Measurements from ENCODE around the gene LMO3. TPM values are rescaled to one million over a fixed set of nuclear protein-coding genes. Genes with fewer than 3 reads are reported as not detected.

The LMO3 gene
- 10 to 100 TPM; 45.4 to 49.5 TPM for total RNA-seq

GRCh38 chr12:16606117-16606200 lies at the start of gene LMO3:
Gene LMO3 (minus strand): TSS chr12:16606162. CDS start chr12:16600860, 5,302 bp downstream.
- Histone ChIP-seq H3K4me1 (ENCODE audit: control insufficient read depth in 1 of 2, low read depth in 2 of 2) (peaks cover 2 to 34% of the 10 kb centered on the region in 2 donors), H3K27ac (peak within 1 kb of the TSS; percentile 85 to 88), H3K36me3 (no peaks in the 10 kb centered on the region), H3K27me3 (replicated peaks; ENCODE audit: insufficient read depth) (no peaks in the 10 kb centered on the region), H3K9me3 (no peaks in the 10 kb centered on the region), H3K4me3 (peak within 1 kb of the TSS; percentile 79)
- no peak for ATAC-seq (ENCODE audit: insufficient number of reproducible peaks, low FRiP score, low read depth)
- TF ChIP-seq CTCF (IDR thresholded peaks at IDR 0.05) = no peak
- DNase-seq (ENCODE audit: low spot score) = no peak

GRCh38 chr12:16636435-16637055 lies 30.6 kb upstream of the LMO3 start:
- Histone ChIP-seq H3K4me3 (no peak overlapping the region), H3K27ac (no peak overlapping the region), H3K9me3 (no peaks in the 10 kb centered on the region), H3K27me3 (replicated peaks; ENCODE audit: insufficient read depth) (no peaks in the 10 kb centered on the region), H3K36me3 (no peaks in the 10 kb centered on the region), H3K4me1 (ENCODE audit: control insufficient read depth in 1 of 2, low read depth in 2 of 2) (no peaks in the 10 kb centered on the region)
- no peak for TF ChIP-seq CTCF (IDR thresholded peaks at IDR 0.05)
- no peak for DNase-seq (ENCODE audit: low spot score)
- no peak for ATAC-seq (ENCODE audit: insufficient number of reproducible peaks, low FRiP score, low read depth)

GRCh38 chr12:16634786-16635185 lies 28.8 kb upstream of the LMO3 start:
- H3K27me3 ChIP-seq (replicated peaks; ENCODE audit: insufficient read depth) = no peaks in the 10 kb centered on the region
- no peak for TF ChIP-seq CTCF (IDR thresholded peaks at IDR 0.05)
- ATAC-seq (ENCODE audit: insufficient number of reproducible peaks, low FRiP score, low read depth) = no peak
- H3K27ac ChIP-seq = no peak overlapping the region
- no peaks in the 10 kb centered on the region for H3K9me3 ChIP-seq
- H3K4me3 ChIP-seq = no peak overlapping the region
- no peaks in the 10 kb centered on the region for H3K4me1 ChIP-seq (ENCODE audit: control insufficient read depth in 1 of 2, low read depth in 2 of 2)
- no peaks in the 10 kb centered on the region for H3K36me3 ChIP-seq
- no peak for DNase-seq (ENCODE audit: low spot score)

GRCh38 chr12:16626991-16627390 lies 21.0 kb upstream of the LMO3 start:
- no peaks in the 10 kb centered on the region for H3K36me3 ChIP-seq
- no peak overlapping the region for H3K27ac ChIP-seq
- no peaks in the 10 kb centered on the region for H3K27me3 ChIP-seq (replicated peaks; ENCODE audit: insufficient read depth)
- no peak overlapping the region for H3K4me3 ChIP-seq
- TF ChIP-seq CTCF (IDR thresholded peaks at IDR 0.05) = no peak
- no peaks in the 10 kb centered on the region for H3K9me3 ChIP-seq
- DNase-seq (ENCODE audit: low spot score) (no peak), ATAC-seq (ENCODE audit: insufficient number of reproducible peaks, low FRiP score, low read depth) (no peak)
- H3K4me1 ChIP-seq (ENCODE audit: control insufficient read depth in 1 of 2, low read depth in 2 of 2) = no peaks in the 10 kb centered on the region

- H3K4me1 ChIP-seq (ENCODE audit: control insufficient read depth in 1 of 2, low read depth in 2 of 2) = no peaks in the 10 kb centered on the region
- TF ChIP-seq CTCF (IDR thresholded peaks at IDR 0.05) = no peak
- ATAC-seq (ENCODE audit: insufficient number of reproducible peaks, low FRiP score, low read depth) = no peak
Measured at GRCh38 chr12:16622338-16622737, 16.4 kb upstream of the LMO3 start.

More at GRCh38 chr12:16622338-16622737, 16.4 kb upstream of the LMO3 start:
- Histone ChIP-seq H3K36me3 (no peaks in the 10 kb centered on the region), H3K27ac (no peak overlapping the region), H3K27me3 (replicated peaks; ENCODE audit: insufficient read depth) (no peaks in the 10 kb centered on the region), H3K4me3 (no peak overlapping the region), H3K9me3 (no peaks in the 10 kb centered on the region)
- DNase-seq (ENCODE audit: low spot score) = no peak
